Measurements from ENCODE around the gene PCOLCE2. TPM values are rescaled to one million over a fixed set of nuclear protein-coding genes. Genes with fewer than 3 reads are reported as not detected.
A peak's percentile ranks its signal among the peaks of the same experiment; 100 is the strongest.

The PCOLCE2 gene
- total RNA-seq, 1 experiment from 2014 or later, result 3.2 TPM

- intact Hi-C loops (cut with micrococcal nuclease), result no loop called here
- no peak overlapping the region for H3K4me3 Mint-ChIP-seq (ENCODE audit: unreplicated experiment)
- no peaks in the 10 kb centered on the region for H3K4me1 Mint-ChIP-seq (ENCODE audit: insufficient read depth, unreplicated experiment)
- BruUV-seq (replicated peaks), result no TSS peak
- H3K9me3 Mint-ChIP-seq (ENCODE audit: unreplicated experiment), result no peaks in the 10 kb centered on the region
- H3K27me3 Mint-ChIP-seq (ENCODE audit: insufficient read depth, unreplicated experiment), result no peaks in the 10 kb centered on the region
- ChIA-PET CTCF (interaction anchor here (3.9 kb wide), 1 partner anchor 9 kb away, joined by 24 read pairs; no protein-coding TSS in a partner anchor), POLR2A (no interaction called here)
- no peak overlapping the region for H3K27ac Mint-ChIP-seq (ENCODE audit: low read depth, unreplicated experiment)
- no peaks in the 10 kb centered on the region for H3K36me3 Mint-ChIP-seq (ENCODE audit: insufficient read depth, unreplicated experiment)
- TF ChIP-seq, protein P1, sequence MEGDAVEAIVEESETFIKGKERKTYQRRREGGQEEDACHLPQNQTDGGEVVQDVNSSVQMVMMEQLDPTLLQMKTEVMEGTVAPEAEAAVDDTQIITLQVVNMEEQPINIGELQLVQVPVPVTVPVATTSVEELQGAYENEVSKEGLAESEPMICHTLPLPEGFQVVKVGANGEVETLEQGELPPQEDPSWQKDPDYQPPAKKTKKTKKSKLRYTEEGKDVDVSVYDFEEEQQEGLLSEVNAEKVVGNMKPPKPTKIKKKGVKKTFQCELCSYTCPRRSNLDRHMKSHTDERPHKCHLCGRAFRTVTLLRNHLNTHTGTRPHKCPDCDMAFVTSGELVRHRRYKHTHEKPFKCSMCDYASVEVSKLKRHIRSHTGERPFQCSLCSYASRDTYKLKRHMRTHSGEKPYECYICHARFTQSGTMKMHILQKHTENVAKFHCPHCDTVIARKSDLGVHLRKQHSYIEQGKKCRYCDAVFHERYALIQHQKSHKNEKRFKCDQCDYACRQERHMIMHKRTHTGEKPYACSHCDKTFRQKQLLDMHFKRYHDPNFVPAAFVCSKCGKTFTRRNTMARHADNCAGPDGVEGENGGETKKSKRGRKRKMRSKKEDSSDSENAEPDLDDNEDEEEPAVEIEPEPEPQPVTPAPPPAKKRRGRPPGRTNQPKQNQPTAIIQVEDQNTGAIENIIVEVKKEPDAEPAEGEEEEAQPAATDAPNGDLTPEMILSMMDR (IDR thresholded peaks at IDR 0.05; ENCODE audit: unreplicated experiment), result no peak
- no peak for DNase-seq (ENCODE audit: unreplicated experiment)
These were observed 51.4 kb downstream of the PCOLCE2 start for GRCh38 chr3:142837526-142837925.

- BruUV-seq (replicated peaks), result no TSS peak
- Mint-ChIP-seq H3K4me3 (ENCODE audit: unreplicated experiment) (no peak overlapping the region), H3K36me3 (ENCODE audit: insufficient read depth, unreplicated experiment) (no peaks in the 10 kb centered on the region), H3K27me3 (ENCODE audit: insufficient read depth, unreplicated experiment) (no peaks in the 10 kb centered on the region), H3K9me3 (ENCODE audit: unreplicated experiment) (no peaks in the 10 kb centered on the region), H3K27ac (ENCODE audit: low read depth, unreplicated experiment) (no peak overlapping the region), H3K4me1 (ENCODE audit: insufficient read depth, unreplicated experiment) (no peaks in the 10 kb centered on the region)
- intact Hi-C loops (cut with micrococcal nuclease), result loop anchor here (1.0 kb wide), 5 partner anchors 76 to 243 kb away; no protein-coding TSS in a partner anchor
- peak; percentile 82 for DNase-seq (ENCODE audit: unreplicated experiment)
- ChIA-PET CTCF (interaction anchor here (0.5 to 8.4 kb wide), 92 partner anchors 10 to 954 kb away, joined by 3 to 212 read pairs (median 4); partner anchors contain the start of genes ATR, PCOLCE2 and U2SURP), POLR2A (interaction anchor here (0.5 to 2.8 kb wide), 11 partner anchors 10 to 250 kb away, joined by 3 to 14 read pairs (median 5); partner anchors contain the start of genes ATR and U2SURP)
- TF ChIP-seq, protein P1 (IDR thresholded peaks at IDR 0.05; ENCODE audit: unreplicated experiment), result peak; percentile 84
These were observed 60.1 kb downstream of the PCOLCE2 start for GRCh38 chr3:142828703-142829305.

DNA sequence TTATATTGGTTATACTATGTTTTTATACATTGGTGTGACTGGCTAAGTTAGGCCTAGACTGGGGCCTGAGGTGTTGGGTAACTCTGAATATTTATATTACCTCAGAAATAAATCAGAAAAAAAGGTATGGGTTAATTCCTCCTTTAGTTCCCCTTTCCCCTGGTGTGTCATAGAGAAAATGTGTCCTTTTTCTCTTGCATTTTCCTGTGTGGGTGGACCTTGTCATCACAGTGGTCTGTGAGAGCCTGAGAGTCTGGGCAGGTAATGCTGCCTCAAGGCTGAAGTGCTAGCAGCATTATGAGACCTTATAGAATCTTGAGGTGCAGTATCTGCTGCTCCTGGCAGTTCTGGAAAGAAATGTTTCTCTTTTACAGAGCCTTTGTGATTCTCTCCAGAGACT lies 69.7 kb downstream of the PCOLCE2 start:
- BruUV-seq (replicated peaks), result no TSS peak
- CTCF ChIA-PET, result interaction anchor here (0.9 to 5.2 kb wide), 5 partner anchors 10 to 206 kb away, joined by 3 to 37 read pairs (median 3); no protein-coding TSS in a partner anchor
- Mint-ChIP-seq H3K27me3 (ENCODE audit: insufficient read depth, unreplicated experiment) (no peaks in the 10 kb centered on the region), H3K9me3 (ENCODE audit: unreplicated experiment) (no peaks in the 10 kb centered on the region), H3K36me3 (ENCODE audit: insufficient read depth, unreplicated experiment) (no peaks in the 10 kb centered on the region), H3K4me3 (ENCODE audit: unreplicated experiment) (no peak overlapping the region), H3K4me1 (ENCODE audit: insufficient read depth, unreplicated experiment) (no peaks in the 10 kb centered on the region), H3K27ac (ENCODE audit: low read depth, unreplicated experiment) (no peak overlapping the region)
- intact Hi-C loops (cut with micrococcal nuclease), result no loop called here
- POLR2A ChIA-PET, result no interaction called here
- TF ChIP-seq, protein P1 (IDR thresholded peaks at IDR 0.05; ENCODE audit: unreplicated experiment), result no peak
- DNase-seq (ENCODE audit: unreplicated experiment), result no peak

DNA sequence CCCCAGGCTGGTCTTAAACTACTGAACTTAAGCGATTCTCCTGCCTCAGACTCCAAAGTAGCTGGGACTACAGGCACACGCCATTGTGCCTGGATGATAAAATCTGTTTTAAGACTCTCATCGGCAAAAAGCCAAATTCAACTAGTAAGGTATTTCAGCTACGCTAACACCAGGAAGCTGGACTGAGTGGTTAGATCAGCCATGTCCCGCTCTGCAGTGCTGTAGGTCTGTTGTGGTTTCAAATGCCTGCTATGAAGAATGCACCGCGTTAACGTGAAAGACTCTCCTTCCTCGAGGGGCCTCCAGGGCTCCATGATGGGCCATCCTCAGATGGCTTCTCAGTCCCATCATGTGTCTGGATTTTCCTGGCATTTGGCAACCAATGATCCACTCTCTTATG lies 70.2 kb downstream of the PCOLCE2 start:
- Mint-ChIP-seq H3K9me3 (ENCODE audit: unreplicated experiment) (no peaks in the 10 kb centered on the region), H3K36me3 (ENCODE audit: insufficient read depth, unreplicated experiment) (no peaks in the 10 kb centered on the region), H3K27me3 (ENCODE audit: insufficient read depth, unreplicated experiment) (no peaks in the 10 kb centered on the region), H3K4me1 (ENCODE audit: insufficient read depth, unreplicated experiment) (no peaks in the 10 kb centered on the region), H3K27ac (ENCODE audit: low read depth, unreplicated experiment) (no peak overlapping the region), H3K4me3 (ENCODE audit: unreplicated experiment) (no peak overlapping the region)
- ChIA-PET POLR2A (interaction anchor here (0.9 kb wide), 1 partner anchor 182 kb away, joined by 3 read pairs; no protein-coding TSS in a partner anchor), CTCF (interaction anchor here (0.7 to 5.2 kb wide), 6 partner anchors 11 to 231 kb away, joined by 3 to 37 read pairs (median 4); no protein-coding TSS in a partner anchor)
- no TSS peak for BruUV-seq (replicated peaks)
- DNase-seq (ENCODE audit: unreplicated experiment), result no peak
- TF ChIP-seq, protein P1 (IDR thresholded peaks at IDR 0.05; ENCODE audit: unreplicated experiment), result no peak
- intact Hi-C loops (cut with micrococcal nuclease), result no loop called here

All from MCF 10A (cell line).